NCI-H69 (cell line): ENCODE results near the gene CD96.
A peak's percentile ranks its signal among the peaks of the same experiment; 100 is the strongest.

Experiments used
- DNase-seq: peaks from one replicate; lab custom pipeline; 2025; lab: John Stamatoyannopoulos, UW

The CD96 gene

GRCh38 chr3:111676211-111677006 lies 134.4 kb downstream of the CD96 start:
- DNase-seq: peak; percentile 88

GRCh38 chr3:111677007-111677392 lies 135.0 kb downstream of the CD96 start:
- DNase-seq: no peak

- no peak for DNase-seq
These were observed 139.8 kb downstream of the CD96 start for GRCh38 chr3:111681661-111682426.

- no peak for DNase-seq
These were observed 142.6 kb downstream of the CD96 start for GRCh38 chr3:111684640-111685039.

- peak; percentile 7 for DNase-seq
These were observed 146.3 kb downstream of the CD96 start for GRCh38 chr3:111688190-111688800.

- DNase-seq: peak; percentile 94
These were observed 148.2 kb downstream of the CD96 start for GRCh38 chr3:111690242-111690641.

- DNase-seq: peak; percentile 65
These were observed 149.4 kb downstream of the CD96 start for GRCh38 chr3:111691293-111691909.

- peak; percentile 5 for DNase-seq
These were observed 150.9 kb downstream of the CD96 start for GRCh38 chr3:111692593-111693552.

- no peak for DNase-seq
These were observed 152.5 kb downstream of the CD96 start for GRCh38 chr3:111694471-111694870.

- no peak for DNase-seq
These were observed 153.7 kb downstream of the CD96 start for GRCh38 chr3:111695636-111696117.

- DNase-seq: no peak
These were observed 158.1 kb downstream of the CD96 start for GRCh38 chr3:111700054-111700453.

GRCh38 chr3:111701292-111701906 lies 159.4 kb downstream of the CD96 start:
- DNase-seq: no peak
